IMR-90 (cell line): ENCODE results near the gene NADK2. TPM values are rescaled to one million over a fixed set of nuclear protein-coding genes. Genes with fewer than 3 reads are reported as not detected.

Experiments used
- ATAC-seq: fragments of 200-7000 bp; cut with Tn5 transposase; 2 replicates; pipeline ENCODE4 v1.9.1; 2020; ENCODE audit warnings: low read depth, mild to moderate bottlenecking, moderate library complexity
- BruUV-seq: library from RNA; stranded (reverse); fragments of 400-500 nt; replicated peaks from 2 replicates; lab custom pipeline; 2021; lab: Mats Ljungman, UMichigan
- CTCF ChIA-PET: fragments of 300-600 bp; formaldehyde crosslinking; extraction: SDS; loops from one replicate; lab custom pipeline; 2021; ENCODE audit warnings: antibody characterized with exemption; lab: Yijun Ruan, JAX
- POLR2A ChIA-PET: fragments of 300-600 bp; sonication (Branson Sonifier 250); formaldehyde crosslinking; loops from one replicate; lab custom pipeline; 2022; ENCODE audit warnings: antibody characterized with exemption; ENCODE audit not compliant: unreplicated experiment; lab: Charles Lee
- DNase-seq: peaks from one replicate; pipeline ENCODE4 v3.0.0; 2013
- H2AFZ ChIP-seq: replicated peaks from 2 replicates; pipeline ENCODE3; 2013; ENCODE audit warnings: low read length, mild to moderate bottlenecking; ENCODE audit not compliant: poor library complexity
- H2AK5ac ChIP-seq: 2 replicates; pipeline ENCODE4 v1.6.1; 2013; ENCODE audit warnings: low read depth, low read length, inconsistent platforms
- H2AK9ac ChIP-seq: replicated peaks from 2 replicates; pipeline ENCODE3; 2013; ENCODE audit warnings: mild to moderate bottlenecking, low read depth, low read length, moderate library complexity; ENCODE audit not compliant: poor library complexity
- H2BK120ac ChIP-seq: 2 replicates; pipeline ENCODE4 v1.6.1; 2013; ENCODE audit warnings: low read depth, low read length, inconsistent platforms
- H2BK15ac ChIP-seq: 3 replicates; pipeline ENCODE4 v1.6.1; 2013; ENCODE audit warnings: low read depth, low read length, inconsistent platforms
- H2BK20ac ChIP-seq: 2 replicates; pipeline ENCODE4 v1.6.1; 2013; ENCODE audit warnings: low read depth, mild to moderate bottlenecking, inconsistent platforms, low read length, moderate library complexity
- H2BK5ac ChIP-seq: 2 replicates; pipeline ENCODE4 v1.6.1; 2013; ENCODE audit warnings: mild to moderate bottlenecking, low read depth, low read length, inconsistent platforms; ENCODE audit not compliant: poor library complexity, severe bottlenecking
- H3K14ac ChIP-seq: replicated peaks from 2 replicates; pipeline ENCODE4 v1.6.1; 2013; ENCODE audit warnings: low read depth, low read length, inconsistent platforms
- H3K18ac ChIP-seq: 2 replicates; pipeline ENCODE4 v1.6.1; 2013; ENCODE audit warnings: low read depth, low read length, control low read depth
- H3K23ac ChIP-seq: 2 replicates; pipeline ENCODE4 v1.6.1; 2013; ENCODE audit warnings: low read depth, low read length, inconsistent platforms
- H3K27ac ChIP-seq: 2 replicates; pipeline ENCODE4 v1.5.1; 2013; ENCODE audit warnings: mild to moderate bottlenecking, control low read depth, low read length; ENCODE audit not compliant: insufficient read depth
- H3K27me3 ChIP-seq: 2 replicates; pipeline ENCODE4 v1.6.1; 2013; ENCODE audit warnings: low read length; ENCODE audit not compliant: control insufficient read depth, insufficient read depth
- H3K36me3 ChIP-seq: 2 replicates; pipeline ENCODE4 v1.6.1; 2013; ENCODE audit warnings: low read length, mixed read lengths; ENCODE audit not compliant: control insufficient read depth, insufficient read depth
- H3K4ac ChIP-seq: 2 replicates; pipeline ENCODE4 v1.6.1; 2013; ENCODE audit warnings: low read depth, low read length, inconsistent platforms
- H3K4me1 ChIP-seq: 2 replicates; pipeline ENCODE4 v1.6.1; 2013; ENCODE audit warnings: low read length, mixed read lengths; ENCODE audit not compliant: control insufficient read depth, insufficient read depth
- H3K4me2 ChIP-seq: 2 replicates; pipeline ENCODE4 v1.6.1; 2013; ENCODE audit warnings: low read depth, mild to moderate bottlenecking, control low read depth, low read length, moderate library complexity
- H3K4me3 ChIP-seq: 2 replicates; pipeline ENCODE4 v1.5.1; 2013; ENCODE audit warnings: low read depth, mild to moderate bottlenecking, control low read depth, low read length, moderate library complexity; ENCODE audit not compliant: insufficient read depth
- H3K56ac ChIP-seq: 2 replicates; pipeline ENCODE4 v1.6.1; 2013; ENCODE audit warnings: low read length, inconsistent platforms; ENCODE audit not compliant: insufficient read depth; ENCODE audit errors: extremely low read depth
- H3K79me1 ChIP-seq, 2 experiments: 2 replicates each; pipeline ENCODE4 v1.6.1; 2013; ENCODE audit warnings: low read length in 2 of 2, inconsistent platforms in 1 of 2, low read depth in 1 of 2
- H3K9ac ChIP-seq: 2 replicates; pipeline ENCODE4 v1.6.1; 2013; ENCODE audit warnings: low read depth, low read length, control low read depth
- H3K9me1 ChIP-seq: 2 replicates; pipeline ENCODE4 v1.6.1; 2013; ENCODE audit warnings: low read length, inconsistent platforms; ENCODE audit not compliant: insufficient read depth
- H3K9me3 ChIP-seq: 2 replicates; pipeline ENCODE4 v1.6.1; 2013; ENCODE audit warnings: low read length; ENCODE audit not compliant: control insufficient read depth, insufficient read depth
- H4K20me1 ChIP-seq: 2 replicates; pipeline ENCODE4 v1.6.1; 2013; ENCODE audit warnings: low read length, inconsistent platforms; ENCODE audit not compliant: insufficient read depth
- H4K5ac ChIP-seq: 2 replicates; pipeline ENCODE4 v1.6.1; 2013; ENCODE audit warnings: mild to moderate bottlenecking, low read depth, low read length, control low read depth
- H4K8ac ChIP-seq, 2 experiments: 2 replicates each; pipeline ENCODE4 v1.6.1; 2013; ENCODE audit warnings: low read depth in 2 of 2, low read length in 2 of 2, control low read depth in 1 of 2, inconsistent platforms in 1 of 2
- H4K91ac ChIP-seq: 2 replicates; pipeline ENCODE4 v1.6.1; 2013; ENCODE audit warnings: low read depth, low read length, inconsistent platforms; ENCODE audit not compliant: insufficient read depth
- BHLHE40 ChIP-seq: fragments of 150-350 bp; IDR thresholded peaks from 2 replicates; pipeline ENCODE4 v1.6.1; 2016; ENCODE audit warnings: mild to moderate bottlenecking, low read depth, low read length
- CEBPB ChIP-seq: IDR thresholded peaks from 2 replicates; pipeline ENCODE4 v1.6.1; 2012; ENCODE audit warnings: low read depth, low read length, improper control_type of control experiment
- CHD1 ChIP-seq: IDR thresholded peaks from 2 replicates; pipeline ENCODE4 v1.6.1; 2012; ENCODE audit warnings: low read depth, low read length, improper control_type of control experiment
- CTCF ChIP-seq: conservative IDR thresholded peaks from 2 replicates; pipeline ENCODE4 v1.5.1; 2012; ENCODE audit warnings: mild to moderate bottlenecking, low read depth, low read length, improper control_type of control experiment
- ELK1 ChIP-seq: fragments of 150-350 bp; IDR thresholded peaks from 2 replicates; pipeline ENCODE4 v1.6.1; 2016; ENCODE audit warnings: low read depth, mild to moderate bottlenecking, low read length, moderate library complexity, borderline replicate concordance
- FOS ChIP-seq: fragments of 150-350 bp; IDR thresholded peaks from 2 replicates; pipeline ENCODE4 v1.6.1; 2016; ENCODE audit warnings: low read depth, low read length
- MAFK ChIP-seq: IDR thresholded peaks from 2 replicates; pipeline ENCODE4 v1.6.1; 2012; ENCODE audit warnings: low read depth, low read length, improper control_type of control experiment
- MAZ ChIP-seq: IDR thresholded peaks from 2 replicates; pipeline ENCODE4 v1.6.1; 2012; ENCODE audit warnings: low read depth, mild to moderate bottlenecking, low read length, improper control_type of control experiment, moderate library complexity, borderline replicate concordance
- MXI1 ChIP-seq: IDR thresholded peaks from 2 replicates; pipeline ENCODE4 v1.6.1; 2012; ENCODE audit warnings: low read depth, mild to moderate bottlenecking, low read length, moderate library complexity, borderline replicate concordance
- NFE2L2 ChIP-seq: fragments of 150-350 bp; IDR thresholded peaks from 2 replicates; pipeline ENCODE4 v1.6.1; 2016; ENCODE audit warnings: low read depth, mild to moderate bottlenecking, low read length
- RCOR1 ChIP-seq: IDR thresholded peaks from 2 replicates; pipeline ENCODE4 v1.6.1; 2012; ENCODE audit warnings: mild to moderate bottlenecking, low read length, improper control_type of control experiment; ENCODE audit not compliant: insufficient replicate concordance
- RFX5 ChIP-seq: IDR thresholded peaks from 2 replicates; pipeline ENCODE4 v1.8.0; 2012; ENCODE audit warnings: low read depth, mild to moderate bottlenecking, low read length, moderate library complexity
- SMC3 ChIP-seq: fragments of 150-350 bp; IDR thresholded peaks from 2 replicates; pipeline ENCODE4 v1.6.1; 2016; ENCODE audit warnings: low read depth, mild to moderate bottlenecking, antibody characterized with exemption, low read length, moderate library complexity
- USF2 ChIP-seq: fragments of 150-350 bp; IDR thresholded peaks from 2 replicates; pipeline ENCODE4 v1.6.1; 2017; ENCODE audit warnings: mild to moderate bottlenecking, antibody characterized with exemption, low read length, low read depth
- whole genome bisulfite sequencing, 2 experiments: methylation state at CpG; one replicate each; pipeline versions ENCODE4 v1.1.5 to v1.1.7; 2013; ENCODE audit warnings: missing lambda C conversion rate in 2 of 2; ENCODE audit not compliant: insufficient read length in 1 of 2; ENCODE audit errors: extremely low coverage in 2 of 2; 5-methylcytosine and 5-hydroxymethylcytosine counted together
- dilution Hi-C: fragments of 300-500 bp; cut with HindIII; formaldehyde crosslinking; loops from one replicate; pipeline ENCODE4 v1.14.3; 2018; ENCODE audit warnings: low sequenced_read_pairs; ENCODE audit not compliant: unreplicated experiment
- in situ Hi-C: fragments of 300-500 bp; cut with MboI; formaldehyde crosslinking; loops from 3 replicates; pipeline ENCODE4 v1.14.3; 2019; ENCODE audit warnings: low sequenced_read_pairs, inconsistent platforms, mixed read lengths
- intact Hi-C: fragments of 100-400 bp; cut with micrococcal nuclease; formaldehyde crosslinking; loops from 2 replicates; pipeline ENCODE4 v1.10.0; 2022
- polyA plus RNA-seq, 3 experiments: library from polyadenylated mRNA; depleted of rRNA; stranded (reverse); fragments of >200 nt; gene quantifications; 2 replicates each; pipeline ENCODE4 v1.2.3, GENCODE V29; 2012; ENCODE audit warnings: low replicate concordance in 1 of 3
- total RNA-seq: library from RNA; depleted of rRNA; stranded (reverse); fragments of >200 nt; gene quantifications from 2 replicates; pipeline ENCODE4 v1.2.3, GENCODE V29; 2012

Gene NADK2
- total and polyA plus RNA-seq, 2 of the 4 experiments (the other 2 are of a cell fraction) = 7.4 to 17.4 TPM

GRCh38 chr5:36261186-36261585 is 19.5 kb upstream of the NADK2 start:
- intact Hi-C loops (loop anchor here (5.0 kb wide), 1 partner anchor 431 kb away; no protein-coding TSS in a partner anchor), in situ Hi-C loops (loop anchor here (10.0 kb wide), 1 partner anchor 434 kb away; no protein-coding TSS in a partner anchor), dilution Hi-C loops (no loop called here)
- Histone ChIP-seq H4K5ac (no peak overlapping the region), H3K27ac (no peak overlapping the region), H3K56ac (no peak overlapping the region), H3K14ac (no peak overlapping the region), H3K4me2 (no peak overlapping the region), H3K27me3 (peaks cover 1% of the 10 kb centered on the region; the same call in 1 of the 2 replicates), H3K36me3 (no peaks in the 10 kb centered on the region), H2AK9ac (no peak overlapping the region), H2BK120ac (no peak overlapping the region), H3K9ac (no peak overlapping the region), H3K4ac (no peak overlapping the region), H4K8ac (no peak overlapping the region), H2AFZ (no peak overlapping the region), H2BK15ac (no peak overlapping the region), H2BK5ac (no peak overlapping the region), H2BK20ac (no peak overlapping the region), H3K18ac (no peak overlapping the region), H3K79me1 (no peaks in the 10 kb centered on the region), H3K9me1 (no peaks in the 10 kb centered on the region), H3K23ac (no peak overlapping the region), H3K9me3 (no peaks in the 10 kb centered on the region), H3K4me1 (no peaks in the 10 kb centered on the region), H3K4me3 (no peak overlapping the region), H4K20me1 (no peaks in the 10 kb centered on the region), H4K91ac (no peak overlapping the region), H2AK5ac (no peak overlapping the region)
- DNase-seq = no peak
- ATAC-seq = no peak
- ChIA-PET POLR2A (no interaction called here), CTCF (no interaction called here)
- TF ChIP-seq RFX5 = no peak
- TF ChIP-seq NFE2L2 = no peak
- TF ChIP-seq MAFK = no peak
- TF ChIP-seq BHLHE40 = no peak
- no peak for TF ChIP-seq SMC3
- TF ChIP-seq FOS = no peak
- no peak for TF ChIP-seq CEBPB
- TF ChIP-seq ELK1 = no peak
- TF ChIP-seq RCOR1 = no peak
- no peak for TF ChIP-seq USF2
- no peak for TF ChIP-seq CHD1
- TF ChIP-seq MXI1 = no peak
- TF ChIP-seq CTCF = no peak
- TF ChIP-seq MAZ = no peak
- no TSS peak for BruUV-seq
- WGBS, 2 experiments = 80% methylated on average over 1 of the region's 6 CpGs; no CpG with 5 or more reads in 1 of the 2 experiments
